Measurements from ENCODE around the gene BRSK2.

DNA sequence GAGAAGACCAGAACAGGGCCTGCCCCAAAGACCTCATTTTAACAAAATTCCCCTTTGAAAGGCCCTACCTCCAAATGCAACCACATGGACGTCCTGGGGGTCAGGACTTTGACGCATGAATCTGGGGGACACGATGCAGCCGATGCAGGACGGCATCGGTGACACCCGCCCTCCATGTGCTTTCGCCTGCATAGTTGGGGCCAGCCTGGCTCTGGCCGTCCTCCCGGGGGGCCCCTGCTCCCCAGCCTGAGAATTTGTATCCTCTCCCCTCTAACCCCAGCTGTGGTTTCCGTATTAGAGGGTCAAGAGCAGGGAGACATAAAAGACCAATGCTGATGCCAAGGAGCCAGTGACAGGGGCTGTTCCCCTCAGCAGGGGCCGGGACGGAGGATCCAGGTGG is 18.4 kb upstream of the BRSK2 start:
- TF ChIP-seq POLR2A (IDR thresholded peaks at IDR 0.05) (no peak), POLR2AphosphoS5 (IDR thresholded peaks at IDR 0.05) (no peak)
- TF ChIP-seq, protein P1, sequence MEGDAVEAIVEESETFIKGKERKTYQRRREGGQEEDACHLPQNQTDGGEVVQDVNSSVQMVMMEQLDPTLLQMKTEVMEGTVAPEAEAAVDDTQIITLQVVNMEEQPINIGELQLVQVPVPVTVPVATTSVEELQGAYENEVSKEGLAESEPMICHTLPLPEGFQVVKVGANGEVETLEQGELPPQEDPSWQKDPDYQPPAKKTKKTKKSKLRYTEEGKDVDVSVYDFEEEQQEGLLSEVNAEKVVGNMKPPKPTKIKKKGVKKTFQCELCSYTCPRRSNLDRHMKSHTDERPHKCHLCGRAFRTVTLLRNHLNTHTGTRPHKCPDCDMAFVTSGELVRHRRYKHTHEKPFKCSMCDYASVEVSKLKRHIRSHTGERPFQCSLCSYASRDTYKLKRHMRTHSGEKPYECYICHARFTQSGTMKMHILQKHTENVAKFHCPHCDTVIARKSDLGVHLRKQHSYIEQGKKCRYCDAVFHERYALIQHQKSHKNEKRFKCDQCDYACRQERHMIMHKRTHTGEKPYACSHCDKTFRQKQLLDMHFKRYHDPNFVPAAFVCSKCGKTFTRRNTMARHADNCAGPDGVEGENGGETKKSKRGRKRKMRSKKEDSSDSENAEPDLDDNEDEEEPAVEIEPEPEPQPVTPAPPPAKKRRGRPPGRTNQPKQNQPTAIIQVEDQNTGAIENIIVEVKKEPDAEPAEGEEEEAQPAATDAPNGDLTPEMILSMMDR (IDR thresholded peaks at IDR 0.05), result no peak

Data from breast epithelium (tissue), 3 donors.